ENCODE data around the gene ZBTB7C. TPM values are rescaled to one million over a fixed set of nuclear protein-coding genes. Genes with fewer than 3 reads are reported as not detected.

Gene ZBTB7C
- polyA plus RNA-seq, 1 experiment = not detected

- Histone ChIP-seq H3K4me3 (ENCODE audit: low read depth, low read length) (no peak overlapping the region), H3K36me3 (ENCODE audit: control insufficient read depth, insufficient read depth, low read length) (no peaks in the 10 kb centered on the region), H3K27me3 (ENCODE audit: control insufficient read depth, insufficient read depth, low read length) (peaks cover 6% of the 10 kb centered on the region; the same call in 1 of the 2 replicates)
- TF ChIP-seq, protein P1, sequence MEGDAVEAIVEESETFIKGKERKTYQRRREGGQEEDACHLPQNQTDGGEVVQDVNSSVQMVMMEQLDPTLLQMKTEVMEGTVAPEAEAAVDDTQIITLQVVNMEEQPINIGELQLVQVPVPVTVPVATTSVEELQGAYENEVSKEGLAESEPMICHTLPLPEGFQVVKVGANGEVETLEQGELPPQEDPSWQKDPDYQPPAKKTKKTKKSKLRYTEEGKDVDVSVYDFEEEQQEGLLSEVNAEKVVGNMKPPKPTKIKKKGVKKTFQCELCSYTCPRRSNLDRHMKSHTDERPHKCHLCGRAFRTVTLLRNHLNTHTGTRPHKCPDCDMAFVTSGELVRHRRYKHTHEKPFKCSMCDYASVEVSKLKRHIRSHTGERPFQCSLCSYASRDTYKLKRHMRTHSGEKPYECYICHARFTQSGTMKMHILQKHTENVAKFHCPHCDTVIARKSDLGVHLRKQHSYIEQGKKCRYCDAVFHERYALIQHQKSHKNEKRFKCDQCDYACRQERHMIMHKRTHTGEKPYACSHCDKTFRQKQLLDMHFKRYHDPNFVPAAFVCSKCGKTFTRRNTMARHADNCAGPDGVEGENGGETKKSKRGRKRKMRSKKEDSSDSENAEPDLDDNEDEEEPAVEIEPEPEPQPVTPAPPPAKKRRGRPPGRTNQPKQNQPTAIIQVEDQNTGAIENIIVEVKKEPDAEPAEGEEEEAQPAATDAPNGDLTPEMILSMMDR (IDR thresholded peaks at IDR 0.05; ENCODE audit: insufficient read depth, low read depth, low read length) = no peak
- DNase-seq (ENCODE audit: low read depth) = no peak
- CTCF ChIA-PET = interaction anchor here (0.6 to 1.2 kb wide), 2 partner anchors 67 to 252 kb away, joined by 3 to 5 read pairs; no protein-coding TSS in a partner anchor
- POLR2A ChIA-PET = no interaction called here
Measured at GRCh38 chr18:48194591-48195181, 214.5 kb downstream of the ZBTB7C start.

DNA sequence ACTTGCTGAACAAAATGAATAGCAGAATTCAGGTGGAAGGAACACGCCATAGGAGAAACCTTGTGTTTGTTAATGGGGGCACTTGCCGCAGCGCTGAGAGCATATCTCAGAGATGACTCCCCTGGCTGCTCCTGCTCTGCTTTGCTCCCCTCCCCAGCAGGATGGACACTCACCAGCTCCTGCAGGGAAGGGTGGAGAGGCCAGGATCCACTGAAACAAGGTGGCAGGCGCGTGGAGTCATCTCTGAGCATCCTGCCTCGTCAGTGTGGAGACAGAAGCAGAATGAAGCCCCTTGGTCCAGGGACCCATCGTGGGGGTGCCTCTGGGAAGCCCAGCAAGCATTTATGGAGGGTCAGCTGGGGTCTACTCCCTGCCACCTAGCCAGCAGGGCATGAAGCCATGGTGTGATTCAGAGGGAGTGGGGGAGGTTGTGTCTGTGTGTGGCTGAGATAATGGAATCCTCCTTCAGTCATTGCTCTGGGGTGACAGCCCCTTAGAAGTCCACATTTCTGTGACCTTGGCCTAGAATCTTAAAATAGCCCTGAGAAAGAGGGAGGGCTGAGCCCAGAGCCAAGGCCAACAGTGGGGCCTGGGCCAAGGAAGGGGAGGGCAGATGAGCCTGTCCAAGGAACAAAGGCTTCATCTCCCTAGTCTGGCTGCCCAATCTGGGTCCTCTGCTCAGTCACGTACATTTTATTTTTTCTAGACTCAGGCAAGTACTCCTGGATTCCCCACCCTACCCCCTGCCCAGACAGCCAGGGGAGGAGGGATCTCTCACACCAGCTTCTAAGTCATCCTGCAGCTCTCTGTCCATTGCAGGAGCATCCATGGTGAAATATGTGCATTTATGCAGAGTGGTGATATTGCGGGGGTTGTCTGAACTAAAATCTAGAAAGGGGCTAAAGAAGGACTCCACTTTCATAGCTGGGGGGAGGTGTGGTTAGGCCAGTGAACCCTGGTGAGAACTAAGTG is 215.4 kb downstream of the ZBTB7C start:
- DNase-seq (ENCODE audit: low read depth) = no peak
- H3K4me3 ChIP-seq (ENCODE audit: low read depth, low read length) = no peak overlapping the region
- peaks cover 6% of the 10 kb centered on the region; the same call in 1 of the 2 replicates for H3K27me3 ChIP-seq (ENCODE audit: control insufficient read depth, insufficient read depth, low read length)
- ChIA-PET CTCF (interaction anchor here (0.6 kb wide), 1 partner anchor 68 kb away, joined by 5 read pairs; no protein-coding TSS in a partner anchor), POLR2A (no interaction called here)
- no peaks in the 10 kb centered on the region for H3K36me3 ChIP-seq (ENCODE audit: control insufficient read depth, insufficient read depth, low read length)
- TF ChIP-seq, protein P1 (IDR thresholded peaks at IDR 0.05; ENCODE audit: insufficient read depth, low read depth, low read length) = no peak

- TF ChIP-seq, protein P1 (IDR thresholded peaks at IDR 0.05; ENCODE audit: insufficient read depth, low read depth, low read length) = no peak
- H3K27me3 ChIP-seq (ENCODE audit: control insufficient read depth, insufficient read depth, low read length) = peaks cover 6% of the 10 kb centered on the region; the same call in 1 of the 2 replicates
- H3K4me3 ChIP-seq (ENCODE audit: low read depth, low read length) = no peak overlapping the region
- CTCF ChIA-PET = no interaction called here
- DNase-seq (ENCODE audit: low read depth) = no peak
- no peaks in the 10 kb centered on the region for H3K36me3 ChIP-seq (ENCODE audit: control insufficient read depth, insufficient read depth, low read length)
- POLR2A ChIA-PET = no interaction called here
Measured at GRCh38 chr18:48192542-48192941, 216.6 kb downstream of the ZBTB7C start.

GRCh38 chr18:48191494-48191893 is 217.7 kb downstream of the ZBTB7C start:
- ChIA-PET POLR2A (no interaction called here), CTCF (interaction anchor here (0.9 kb wide), 1 partner anchor 26 kb away, joined by 3 read pairs; no protein-coding TSS in a partner anchor)
- Histone ChIP-seq H3K27me3 (ENCODE audit: control insufficient read depth, insufficient read depth, low read length) (peaks cover 6% of the 10 kb centered on the region; the same call in 1 of the 2 replicates), H3K36me3 (ENCODE audit: control insufficient read depth, insufficient read depth, low read length) (no peaks in the 10 kb centered on the region), H3K4me3 (ENCODE audit: low read depth, low read length) (no peak overlapping the region)
- DNase-seq (ENCODE audit: low read depth) = no peak
- TF ChIP-seq, protein P1 (IDR thresholded peaks at IDR 0.05; ENCODE audit: insufficient read depth, low read depth, low read length) = no peak

GRCh38 chr18:48190994-48191393 is 218.2 kb downstream of the ZBTB7C start:
- no peaks in the 10 kb centered on the region for H3K36me3 ChIP-seq (ENCODE audit: control insufficient read depth, insufficient read depth, low read length)
- TF ChIP-seq, protein P1 (IDR thresholded peaks at IDR 0.05; ENCODE audit: insufficient read depth, low read depth, low read length) = no peak
- CTCF ChIA-PET = no interaction called here
- POLR2A ChIA-PET = no interaction called here
- DNase-seq (ENCODE audit: low read depth) = no peak
- no peak overlapping the region for H3K4me3 ChIP-seq (ENCODE audit: low read depth, low read length)
- peaks cover 8% of the 10 kb centered on the region; the same call in 1 of the 2 replicates for H3K27me3 ChIP-seq (ENCODE audit: control insufficient read depth, insufficient read depth, low read length)
